HG02571 (cell line): Measurements from ENCODE around the gene SLC39A9.
"Not testable (repeated sequence)": the region's sequence is repeated elsewhere in the genome, so short reads cannot be mapped to it uniquely, and the experiment has no call there.

ENCODE experiments used
- ATAC-seq: cut with Tn5 transposase; IDR thresholded peaks from one replicate; pipeline ENCODE4 v1.9.1; 2021; ENCODE audit warnings: mild to moderate bottlenecking, moderate library complexity; ENCODE audit not compliant: unreplicated experiment

Gene SLC39A9

DNA sequence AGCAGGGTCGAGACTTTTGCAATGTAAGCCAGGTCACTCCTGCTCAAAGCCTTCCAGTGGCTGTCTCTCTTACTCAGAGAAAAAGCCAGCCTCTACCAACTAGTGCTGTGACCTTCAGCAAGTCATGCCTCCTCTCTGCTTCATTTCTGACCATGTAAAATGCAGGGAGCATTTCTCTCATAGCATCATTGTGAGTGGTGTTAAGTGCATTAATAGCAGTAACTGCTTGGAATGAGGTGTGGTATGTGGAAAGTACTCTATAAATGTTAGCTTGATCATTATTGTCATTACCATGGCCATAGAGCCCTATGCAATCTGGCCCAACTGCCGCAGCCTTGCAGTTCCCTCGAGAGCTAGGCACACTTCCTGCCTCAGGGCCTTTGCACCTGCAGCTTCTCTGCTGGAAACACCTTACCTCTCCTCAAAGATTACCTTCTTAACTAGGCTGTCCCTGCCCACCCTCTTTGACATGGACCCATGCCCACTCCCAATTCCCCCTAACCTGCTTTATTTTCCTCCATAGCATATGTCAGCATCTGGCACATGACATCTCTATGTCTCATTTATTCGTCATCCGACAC, 96.9 kb downstream of the SLC39A9 start:
- no peak for ATAC-seq

DNA sequence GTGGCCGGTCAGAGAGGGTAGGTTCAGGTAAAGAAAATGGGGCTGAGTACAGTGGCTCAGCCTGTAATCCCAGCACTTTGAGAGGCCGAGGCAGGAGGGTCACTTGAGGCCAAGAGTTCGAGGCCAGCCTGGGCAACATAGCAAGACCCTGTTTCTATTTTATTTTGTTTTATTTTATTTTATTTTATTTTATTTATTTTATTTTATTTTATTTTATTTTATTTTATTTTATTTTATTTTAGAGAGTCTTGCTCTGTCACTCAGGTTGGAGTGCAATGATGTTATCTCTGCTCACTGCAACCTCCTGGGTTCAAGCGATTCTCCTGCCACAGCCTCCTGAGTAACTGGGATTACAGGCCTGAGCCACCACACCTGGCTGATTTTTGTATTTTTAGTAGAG, 99.4 kb downstream of the SLC39A9 start:
- not testable (repeated sequence) for ATAC-seq

DNA sequence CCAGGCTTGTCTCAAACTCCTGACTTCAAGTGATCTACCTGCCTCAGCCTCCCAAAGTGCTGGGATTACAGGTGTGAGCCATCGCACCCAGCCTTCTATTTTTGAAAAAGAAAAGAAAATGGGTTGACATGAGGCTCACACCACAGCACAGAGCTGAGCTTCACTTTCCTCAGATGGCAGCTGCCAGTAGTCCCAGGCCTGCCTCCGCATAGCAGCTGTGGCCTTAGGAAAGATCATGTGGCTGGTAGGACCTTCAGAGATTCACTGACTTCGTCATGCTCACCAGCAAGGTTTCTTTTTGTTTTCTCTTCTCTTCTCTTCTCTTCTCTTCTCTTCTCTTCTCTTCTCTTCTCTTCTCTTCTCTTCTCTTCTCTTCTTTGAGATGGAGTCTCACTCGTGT, 99.8 kb downstream of the SLC39A9 start:
- not testable (repeated sequence) for ATAC-seq

DNA sequence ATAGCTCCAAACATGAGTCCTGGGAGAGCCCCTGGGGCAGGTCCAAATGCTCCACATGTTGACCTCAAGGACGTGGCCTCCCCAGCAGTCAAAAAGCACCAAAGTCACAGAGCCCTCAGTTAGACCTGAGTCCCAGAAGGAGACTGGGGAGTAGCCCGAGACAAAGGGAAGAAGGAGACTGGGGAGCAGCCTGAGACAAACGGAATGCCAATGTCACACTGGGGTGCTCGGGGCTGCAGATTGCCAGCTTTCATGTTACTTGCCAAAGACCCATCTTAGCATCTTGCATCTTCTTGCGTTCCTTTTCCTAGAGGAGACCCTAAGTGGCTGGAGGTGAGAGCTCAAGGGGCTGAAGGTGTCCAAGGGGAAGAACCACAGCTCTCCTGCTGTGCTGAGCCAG, 100.9 kb downstream of the SLC39A9 start:
- ATAC-seq: no peak

DNA sequence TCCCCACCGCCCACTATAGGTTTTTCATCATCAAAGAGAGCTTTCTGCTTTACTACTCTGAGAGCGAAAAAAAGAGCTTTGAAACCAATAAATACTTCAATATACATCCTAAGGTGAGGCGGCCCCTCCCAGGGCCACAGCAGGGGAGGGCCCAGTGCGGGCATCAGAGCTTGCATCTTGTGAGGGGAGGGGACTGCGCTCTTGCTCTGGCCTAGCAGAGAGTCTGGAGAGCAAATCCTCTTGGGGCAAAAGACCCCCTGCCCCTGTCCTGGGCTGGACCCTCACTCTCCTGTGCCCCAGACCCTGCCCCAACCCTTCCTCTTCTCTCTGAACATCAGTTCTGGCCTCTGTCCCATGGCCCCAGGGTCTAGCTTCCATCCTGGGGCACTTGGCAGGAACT, 101.6 kb downstream of the SLC39A9 start:
- no peak for ATAC-seq

DNA sequence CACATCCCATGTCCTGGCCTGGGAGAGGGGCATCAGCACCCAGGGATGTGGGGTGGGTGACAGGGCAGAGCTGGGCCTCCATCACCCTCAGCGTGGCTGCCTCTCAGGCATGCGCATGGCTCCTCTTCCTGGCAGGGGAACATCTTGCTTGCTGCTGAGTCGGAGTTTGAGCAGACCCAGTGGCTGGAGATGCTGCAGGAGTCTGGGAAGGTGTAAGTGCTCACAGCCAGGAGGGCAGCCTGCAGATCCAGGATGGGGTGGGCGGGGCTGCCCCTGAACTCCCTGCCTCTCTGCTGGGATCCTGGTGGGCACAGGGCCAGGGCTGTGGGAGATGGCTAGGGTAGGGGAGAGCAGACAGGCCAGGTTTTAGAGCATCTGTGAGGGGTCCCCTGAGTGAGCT, 102.2 kb downstream of the SLC39A9 start:
- ATAC-seq: no peak

DNA sequence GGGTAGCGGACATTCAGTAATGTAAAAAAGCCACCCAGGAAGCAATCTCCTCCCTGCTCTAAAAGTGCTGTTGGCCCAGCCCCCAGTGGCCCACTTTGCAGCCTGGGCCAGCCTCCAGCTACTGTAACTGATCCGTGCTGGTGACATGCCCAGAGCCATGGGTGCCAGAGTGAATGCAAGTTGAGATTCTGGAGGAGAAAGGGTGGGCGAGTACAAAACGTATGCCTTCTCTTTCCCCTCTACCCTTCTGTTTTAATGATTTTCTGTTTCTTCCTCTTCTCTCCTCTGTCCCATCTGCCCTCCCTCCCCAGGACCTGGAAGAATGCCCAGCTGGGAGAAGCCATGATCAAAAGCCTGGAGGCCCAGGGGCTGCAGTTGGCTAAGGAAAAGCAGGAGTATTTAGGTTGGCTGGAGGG, 102.9 kb downstream of the SLC39A9 start:
- ATAC-seq: no peak

DNA sequence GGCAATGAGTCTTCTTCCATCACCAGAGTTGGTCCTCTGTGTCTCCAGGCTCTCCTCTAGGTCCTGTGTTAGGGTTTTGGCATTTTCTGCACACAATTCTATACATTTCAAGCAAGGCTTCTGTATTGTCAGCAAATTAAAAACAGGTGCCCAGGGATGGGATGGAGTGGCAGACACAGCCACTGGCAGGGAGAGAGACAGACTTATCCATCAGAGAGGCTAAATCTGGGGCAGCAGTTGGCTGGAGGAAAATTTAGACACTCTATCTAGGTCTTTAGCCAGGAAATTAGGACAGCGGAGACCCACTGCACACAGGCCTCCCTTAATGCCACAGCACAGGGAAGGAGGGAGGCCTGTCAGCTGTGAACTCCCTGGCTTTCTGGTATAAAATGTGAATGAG, 106.3 kb downstream of the SLC39A9 start:
- no peak for ATAC-seq

DNA sequence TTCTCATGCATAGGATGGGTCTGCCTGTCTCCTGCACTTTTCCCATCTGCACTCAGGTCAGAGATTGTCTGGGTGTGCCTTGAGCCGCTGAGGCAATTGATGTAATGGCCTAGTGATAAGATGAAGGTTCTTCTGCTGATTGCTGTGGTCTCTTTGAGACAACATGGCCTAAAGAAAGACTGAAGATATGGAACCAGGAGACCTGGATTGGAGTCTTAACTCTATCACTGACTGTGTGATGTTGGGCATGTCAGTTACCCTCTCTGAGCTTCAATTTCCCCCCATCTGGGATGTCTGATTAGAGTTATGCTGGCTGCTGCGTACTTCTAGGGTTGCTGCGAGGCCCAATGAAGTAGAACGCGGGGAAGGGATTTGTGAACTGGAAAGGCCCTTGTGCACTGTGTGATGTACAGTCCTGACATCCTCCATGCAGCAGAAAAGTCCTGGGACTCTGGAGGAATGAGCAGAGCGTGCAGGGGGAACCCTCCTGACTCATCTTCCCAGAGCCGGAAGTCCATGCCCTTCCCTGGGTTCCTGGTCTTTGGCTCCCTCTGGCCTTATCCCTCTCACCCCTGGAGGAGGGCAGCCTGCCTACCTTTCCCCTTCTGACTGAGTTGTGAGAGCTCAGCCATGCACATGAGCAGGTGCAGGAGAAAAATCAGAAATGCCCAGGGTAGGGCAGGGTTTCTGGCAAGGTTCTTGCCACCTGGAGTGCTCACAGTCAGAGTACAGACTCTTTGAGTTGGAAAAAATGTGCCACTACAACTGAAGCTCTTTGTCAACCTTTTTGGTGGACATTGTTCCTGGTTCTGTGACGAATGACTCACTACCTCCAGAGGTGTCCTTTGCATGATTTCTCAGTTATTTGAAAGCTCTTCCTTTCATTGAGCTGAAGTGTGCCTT, 107.1 kb downstream of the SLC39A9 start:
- no peak for ATAC-seq

DNA sequence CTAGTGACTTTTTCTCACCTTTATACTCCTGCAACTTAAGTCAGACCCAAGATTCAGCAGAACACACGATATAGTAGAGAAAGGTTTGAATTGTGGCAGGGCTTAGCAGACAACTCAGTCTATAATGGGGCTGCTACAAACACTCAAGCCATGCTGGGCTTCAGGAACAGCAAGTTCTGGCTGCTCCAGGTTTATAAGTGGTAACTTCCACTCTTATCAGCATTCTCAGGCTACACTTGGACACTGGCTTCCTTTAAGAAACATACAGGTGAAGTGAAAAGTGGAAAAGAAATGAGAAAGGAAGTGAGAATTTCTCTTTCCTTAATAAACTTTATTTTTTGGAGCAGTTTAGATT, 107.7 kb downstream of the SLC39A9 start:
- ATAC-seq: no peak
